HEK293 (cell line): ENCODE results near the gene PHC1.

Source experiments
- CTCF ChIP-seq: fragments of 450-650 bp; formaldehyde crosslinking; IDR thresholded peaks from 2 replicates; pipeline ENCODE4 v1.5.1; 2016; ENCODE audit warnings: missing biosample characterization, missing genetic modification characterization
- KLF9 ChIP-seq: fragments of 450-650 bp; formaldehyde crosslinking; IDR thresholded peaks from 2 replicates; pipeline ENCODE4 v1.5.1; 2016; ENCODE audit warnings: missing biosample characterization, missing genetic modification characterization, low read depth
- PRDM10 ChIP-seq: fragments of 450-650 bp; formaldehyde crosslinking; IDR thresholded peaks from 2 replicates; pipeline ENCODE4 v1.5.1; 2016; ENCODE audit warnings: missing biosample characterization, missing genetic modification characterization
- REPIN1 ChIP-seq: fragments of 450-650 bp; formaldehyde crosslinking; IDR thresholded peaks from 2 replicates; pipeline ENCODE4 v1.5.1; 2017; ENCODE audit warnings: missing biosample characterization, missing genetic modification characterization, low read depth
- SP7 ChIP-seq: fragments of 450-650 bp; formaldehyde crosslinking; IDR thresholded peaks from 2 replicates; pipeline ENCODE4 v1.5.1; 2016; ENCODE audit warnings: missing biosample characterization, missing genetic modification characterization
- ZFP41 ChIP-seq: fragments of 450-650 bp; formaldehyde crosslinking; IDR thresholded peaks from 2 replicates; pipeline ENCODE4 v1.5.1; 2016; ENCODE audit warnings: missing biosample characterization, missing genetic modification characterization, borderline replicate concordance
- ZNF324 ChIP-seq: fragments of 450-650 bp; formaldehyde crosslinking; IDR thresholded peaks from 2 replicates; pipeline ENCODE4 v1.5.1; 2016; ENCODE audit warnings: missing biosample characterization, missing genetic modification characterization
- ZXDB ChIP-seq: fragments of 450-650 bp; formaldehyde crosslinking; IDR thresholded peaks from 2 replicates; pipeline ENCODE4 v1.5.1; 2016; ENCODE audit warnings: missing biosample characterization, missing genetic modification characterization
- TF ChIP-seq, protein P1 (sequence below): sonication (generic); formaldehyde crosslinking; IDR thresholded peaks from 2 replicates; pipeline ENCODE4 v1.8.1; 2022; ENCODE audit warnings: mild to moderate bottlenecking, moderate library complexity, missing genetic modification reagents

GRCh38 chr12:8894986-8895385 is 19.3 kb upstream of the PHC1 start:
- no peak for TF ChIP-seq CTCF (tag by site-specific recombination)
- TF ChIP-seq, protein P1, sequence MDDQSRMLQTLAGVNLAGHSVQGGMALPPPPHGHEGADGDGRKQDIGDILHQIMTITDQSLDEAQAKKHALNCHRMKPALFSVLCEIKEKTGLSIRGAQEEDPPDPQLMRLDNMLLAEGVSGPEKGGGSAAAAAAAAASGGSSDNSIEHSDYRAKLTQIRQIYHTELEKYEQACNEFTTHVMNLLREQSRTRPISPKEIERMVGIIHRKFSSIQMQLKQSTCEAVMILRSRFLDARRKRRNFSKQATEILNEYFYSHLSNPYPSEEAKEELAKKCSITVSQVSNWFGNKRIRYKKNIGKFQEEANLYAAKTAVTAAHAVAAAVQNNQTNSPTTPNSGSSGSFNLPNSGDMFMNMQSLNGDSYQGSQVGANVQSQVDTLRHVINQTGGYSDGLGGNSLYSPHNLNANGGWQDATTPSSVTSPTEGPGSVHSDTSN (CRISPR knock-in tag): no peak
- TF ChIP-seq ZXDB (tag by site-specific recombination): no peak
- TF ChIP-seq SP7 (tag by site-specific recombination): no peak
- no peak for TF ChIP-seq ZFP41
- TF ChIP-seq PRDM10 (tag by site-specific recombination): no peak
- no peak for TF ChIP-seq ZNF324 (tag by site-specific recombination)
- no peak for TF ChIP-seq REPIN1 (tag by site-specific recombination)
- no peak for TF ChIP-seq KLF9 (tag by site-specific recombination)
